A673 (cell line): Measurements from ENCODE around the gene PDLIM4. TPM values are rescaled to one million over a fixed set of nuclear protein-coding genes. Genes with fewer than 3 reads are reported as not detected.

Experiments used
- BruUV-seq: library from RNA; stranded (reverse); fragments of 400-500 nt; replicated peaks from 2 replicates; lab custom pipeline; 2021; lab: Mats Ljungman, UMichigan
- CTCF ChIA-PET: fragments of 300-600 bp; sonication (Branson Sonifier 250); formaldehyde crosslinking; loops from one replicate; lab custom pipeline; 2022; ENCODE audit warnings: antibody characterized with exemption; lab: Charles Lee
- POLR2A ChIA-PET: fragments of 300-600 bp; sonication (Branson Sonifier 250); formaldehyde crosslinking; loops from one replicate; lab custom pipeline; 2022; ENCODE audit warnings: antibody characterized with exemption; ENCODE audit not compliant: low non-redundant PET; lab: Charles Lee
- DNase-seq: peaks from one replicate; pipeline ENCODE4 v3.0.0-alpha.2; 2015; ENCODE audit warnings: low spot score
- H3K27ac ChIP-seq: fragments of 200-600 bp; sonication (generic); 2 replicates; pipeline ENCODE4 v1.5.1; 2016; ENCODE audit warnings: mixed run types, low read depth, mild to moderate bottlenecking, mixed read lengths, antibody characterized with exemption, low read length; ENCODE audit not compliant: poor library complexity, severe bottlenecking
- H3K27me3 ChIP-seq: fragments of 200-600 bp; sonication (generic); replicated peaks from 2 replicates; pipeline ENCODE4 v1.6.1; 2017; ENCODE audit warnings: mixed run types, low read depth, mild to moderate bottlenecking, mixed read lengths, antibody characterized with exemption, low read length; ENCODE audit not compliant: insufficient read depth, poor library complexity
- H3K36me3 ChIP-seq: fragments of 200-600 bp; sonication (generic); 2 replicates; pipeline ENCODE4 v1.6.1; 2016; ENCODE audit warnings: mixed run types, mild to moderate bottlenecking, mixed read lengths, antibody characterized with exemption, low read length; ENCODE audit not compliant: insufficient read depth, poor library complexity, severe bottlenecking
- H3K4me1 ChIP-seq: fragments of 200-600 bp; sonication (generic); 2 replicates; pipeline ENCODE4 v1.6.1; 2017; ENCODE audit warnings: mixed run types, mild to moderate bottlenecking, mixed read lengths, antibody characterized with exemption, low read length; ENCODE audit not compliant: insufficient read depth, poor library complexity, severe bottlenecking
- H3K4me3 ChIP-seq: fragments of 200-600 bp; sonication (generic); 2 replicates; pipeline ENCODE4 v1.5.1; 2016; ENCODE audit warnings: low read depth, mixed run types, mild to moderate bottlenecking, mixed read lengths, low read length; ENCODE audit not compliant: poor library complexity, severe bottlenecking
- H3K9me3 ChIP-seq: fragments of 200-600 bp; sonication (generic); 2 replicates; pipeline ENCODE4 v1.6.1; 2016; ENCODE audit warnings: mixed run types, low read depth, mild to moderate bottlenecking, mixed read lengths, antibody characterized with exemption, low read length; ENCODE audit not compliant: poor library complexity, severe bottlenecking
- EZH2 ChIP-seq: fragments of 200-600 bp; sonication (generic); IDR thresholded peaks from 2 replicates; pipeline ENCODE4 v1.6.1; 2017; ENCODE audit warnings: borderline replicate concordance, low read depth, mild to moderate bottlenecking, mixed read lengths, antibody characterized with exemption, low read length; ENCODE audit not compliant: poor library complexity, severe bottlenecking
- intact Hi-C: fragments of 100-400 bp; cut with micrococcal nuclease; formaldehyde crosslinking; loops from one replicate; pipeline ENCODE4 v1.10.0; 2022; ENCODE audit not compliant: unreplicated experiment
- total RNA-seq: library from RNA; stranded (reverse); gene quantifications from 2 replicates; pipeline ENCODE4 v1.2.3, GENCODE V29; 2021
- TF ChIP-seq, protein P1 (sequence below): fragments of 300-800, 200-600 bp; sonication (generic); conservative IDR thresholded peaks from 2 replicates; pipeline ENCODE4 v1.5.1; 2017; ENCODE audit warnings: low read depth, mild to moderate bottlenecking, antibody characterized with exemption, low read length, moderate library complexity, mixed read lengths

PDLIM4 gene
- total RNA-seq, 1 experiment from 2014 or later, result 6.0 TPM

DNA sequence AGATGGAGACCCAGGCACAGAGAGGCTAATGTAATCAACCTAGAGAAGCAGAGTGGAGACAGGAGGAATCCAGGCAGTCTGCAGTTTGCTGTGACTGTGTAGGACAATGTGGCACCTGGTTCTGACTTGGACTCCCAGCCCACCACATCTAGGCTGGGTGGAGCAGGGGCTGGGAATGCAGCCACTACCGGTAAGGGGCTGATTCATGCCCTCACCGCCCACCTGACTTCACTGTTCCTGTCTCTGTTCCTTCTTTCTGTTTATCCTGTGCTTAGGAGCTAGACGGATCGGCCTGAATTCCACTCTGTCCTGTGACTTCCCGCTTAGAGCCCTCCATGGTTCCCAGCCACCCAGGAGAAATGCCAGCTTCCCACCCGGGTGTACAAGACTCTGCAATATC lies 2.6 kb downstream of the PDLIM4 start:
- no peaks in the 10 kb centered on the region for H3K9me3 ChIP-seq
- no peak for DNase-seq
- no peak overlapping the region for H3K27ac ChIP-seq
- H3K4me3 ChIP-seq, result no peak overlapping the region
- CTCF ChIA-PET, result no interaction called here
- BruUV-seq, result no TSS peak
- TF ChIP-seq, protein P1, sequence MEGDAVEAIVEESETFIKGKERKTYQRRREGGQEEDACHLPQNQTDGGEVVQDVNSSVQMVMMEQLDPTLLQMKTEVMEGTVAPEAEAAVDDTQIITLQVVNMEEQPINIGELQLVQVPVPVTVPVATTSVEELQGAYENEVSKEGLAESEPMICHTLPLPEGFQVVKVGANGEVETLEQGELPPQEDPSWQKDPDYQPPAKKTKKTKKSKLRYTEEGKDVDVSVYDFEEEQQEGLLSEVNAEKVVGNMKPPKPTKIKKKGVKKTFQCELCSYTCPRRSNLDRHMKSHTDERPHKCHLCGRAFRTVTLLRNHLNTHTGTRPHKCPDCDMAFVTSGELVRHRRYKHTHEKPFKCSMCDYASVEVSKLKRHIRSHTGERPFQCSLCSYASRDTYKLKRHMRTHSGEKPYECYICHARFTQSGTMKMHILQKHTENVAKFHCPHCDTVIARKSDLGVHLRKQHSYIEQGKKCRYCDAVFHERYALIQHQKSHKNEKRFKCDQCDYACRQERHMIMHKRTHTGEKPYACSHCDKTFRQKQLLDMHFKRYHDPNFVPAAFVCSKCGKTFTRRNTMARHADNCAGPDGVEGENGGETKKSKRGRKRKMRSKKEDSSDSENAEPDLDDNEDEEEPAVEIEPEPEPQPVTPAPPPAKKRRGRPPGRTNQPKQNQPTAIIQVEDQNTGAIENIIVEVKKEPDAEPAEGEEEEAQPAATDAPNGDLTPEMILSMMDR, result no peak
- no peak for TF ChIP-seq EZH2
- intact Hi-C loops, result no loop called here
- H3K4me1 ChIP-seq, result peaks cover 16% of the 10 kb centered on the region
- H3K36me3 ChIP-seq, result no peaks in the 10 kb centered on the region
- H3K27me3 ChIP-seq, result no peaks in the 10 kb centered on the region
- POLR2A ChIA-PET, result no interaction called here

DNA sequence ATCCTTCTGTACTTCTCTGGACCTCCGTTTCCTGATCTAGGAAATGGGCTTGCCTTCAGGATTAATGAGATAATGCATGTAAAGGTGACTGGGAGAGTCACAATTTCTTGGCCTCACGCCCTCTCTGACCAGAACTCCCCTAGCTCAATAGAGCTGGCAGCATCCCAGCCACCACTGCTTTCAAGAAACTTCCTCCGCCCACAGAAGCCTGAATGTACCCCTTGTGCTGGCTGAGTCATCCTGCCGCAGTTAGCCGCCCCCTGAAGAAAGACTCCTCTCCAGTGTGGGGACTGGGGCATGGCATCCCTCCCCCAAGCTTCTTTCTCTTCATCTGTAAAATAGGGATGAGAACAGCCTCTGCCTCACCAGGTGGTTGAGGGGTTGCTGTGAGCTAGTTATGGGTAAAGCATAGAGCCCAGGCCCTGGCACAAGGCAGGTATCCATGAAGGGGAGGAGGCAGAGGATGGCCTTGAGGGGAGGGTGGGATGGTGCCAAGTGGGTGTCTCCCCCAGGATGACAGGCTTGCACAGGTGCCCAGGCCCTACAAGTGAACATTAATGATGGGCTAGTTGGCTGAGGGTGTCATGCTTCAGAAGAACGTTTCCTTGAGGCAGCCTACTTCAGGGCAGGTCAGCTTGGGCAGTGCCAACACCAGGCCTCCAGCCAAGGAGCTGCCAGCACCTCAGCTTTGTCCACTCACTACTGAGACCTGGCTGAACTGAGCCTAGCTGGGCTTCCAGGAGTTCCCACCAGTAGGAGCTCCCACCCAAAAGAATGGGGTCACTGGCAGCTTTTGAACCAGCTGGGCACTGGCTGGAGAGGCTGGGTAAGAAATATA lies 3.4 kb downstream of the PDLIM4 start:
- Histone ChIP-seq H3K4me3 (no peak overlapping the region), H3K4me1 (peaks cover 16% of the 10 kb centered on the region), H3K27ac (no peak overlapping the region), H3K27me3 (no peaks in the 10 kb centered on the region), H3K9me3 (no peaks in the 10 kb centered on the region), H3K36me3 (no peaks in the 10 kb centered on the region)
- ChIA-PET POLR2A (no interaction called here), CTCF (interaction anchor here (0.7 kb wide), 2 partner anchors 11 to 240 kb away, joined by 3 to 5 read pairs; no protein-coding TSS in a partner anchor)
- no TSS peak for BruUV-seq
- intact Hi-C loops, result no loop called here
- DNase-seq, result peak; percentile 56
- TF ChIP-seq EZH2, result no peak
- TF ChIP-seq, protein P1, result no peak

DNA sequence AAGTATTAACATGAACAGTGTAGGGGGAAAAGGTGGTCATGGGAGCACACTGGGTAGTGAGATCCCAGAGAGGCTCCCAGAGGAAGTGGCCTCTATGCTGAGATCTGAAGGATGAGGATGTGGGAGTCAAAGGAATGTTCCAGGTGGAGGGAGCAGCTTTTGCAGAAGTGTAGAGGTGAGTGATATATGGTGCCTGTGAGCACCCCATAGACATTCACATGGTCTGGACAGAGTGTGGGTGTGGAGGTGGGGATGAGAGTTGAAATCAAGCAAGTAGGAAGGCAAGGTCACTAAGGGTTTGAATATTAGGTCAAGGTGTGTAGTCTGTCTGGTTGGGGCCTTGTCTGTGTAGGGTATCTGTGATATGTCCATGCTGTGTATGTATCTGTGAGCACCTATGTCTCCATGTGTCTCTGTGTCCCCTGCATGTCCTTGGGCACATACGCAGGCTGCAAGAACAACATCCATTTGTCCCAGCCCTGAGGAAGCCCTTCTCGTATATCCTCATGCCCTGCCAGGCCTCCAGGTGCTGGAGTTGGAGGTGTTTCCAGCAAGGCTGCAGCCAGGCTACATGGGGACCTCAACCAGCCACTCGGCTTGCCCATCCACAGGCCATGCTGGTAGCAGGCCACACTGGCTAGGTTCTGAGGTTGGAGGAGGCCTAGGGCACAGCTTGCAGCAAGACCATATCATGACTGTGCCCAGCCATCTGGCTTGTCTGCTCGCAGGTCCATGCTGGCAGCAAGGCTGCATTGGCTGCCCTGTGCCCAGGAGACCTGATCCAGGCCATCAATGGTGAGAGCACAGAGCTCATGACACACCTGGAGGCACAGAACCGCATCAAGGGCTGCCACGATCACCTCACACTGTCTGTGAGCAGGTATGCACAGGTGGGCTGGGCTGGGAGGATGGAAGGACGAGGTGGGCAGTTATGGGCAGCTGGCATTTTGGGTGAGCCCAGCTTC lies 4.7 kb downstream of the PDLIM4 start:
- Histone ChIP-seq H3K4me1 (peaks cover 16% of the 10 kb centered on the region), H3K36me3 (no peaks in the 10 kb centered on the region), H3K4me3 (no peak overlapping the region), H3K27me3 (no peaks in the 10 kb centered on the region), H3K9me3 (no peaks in the 10 kb centered on the region), H3K27ac (no peak overlapping the region)
- TF ChIP-seq, protein P1, result no peak
- no peak for TF ChIP-seq EZH2
- ChIA-PET POLR2A (no interaction called here), CTCF (no interaction called here)
- no peak for DNase-seq
- no TSS peak for BruUV-seq
- intact Hi-C loops, result no loop called here
